Measurements from ENCODE around the gene MYO5A. TPM values are rescaled to one million over a fixed set of nuclear protein-coding genes. Genes with fewer than 3 reads are reported as not detected.
"Not testable (repeated sequence)": the region's sequence is repeated elsewhere in the genome, so short reads cannot be mapped to it uniquely, and the experiment has no call there.

The MYO5A gene
- total RNA-seq, 2 donors from 2014 or later: 50.6 to 58.4 TPM

DNA sequence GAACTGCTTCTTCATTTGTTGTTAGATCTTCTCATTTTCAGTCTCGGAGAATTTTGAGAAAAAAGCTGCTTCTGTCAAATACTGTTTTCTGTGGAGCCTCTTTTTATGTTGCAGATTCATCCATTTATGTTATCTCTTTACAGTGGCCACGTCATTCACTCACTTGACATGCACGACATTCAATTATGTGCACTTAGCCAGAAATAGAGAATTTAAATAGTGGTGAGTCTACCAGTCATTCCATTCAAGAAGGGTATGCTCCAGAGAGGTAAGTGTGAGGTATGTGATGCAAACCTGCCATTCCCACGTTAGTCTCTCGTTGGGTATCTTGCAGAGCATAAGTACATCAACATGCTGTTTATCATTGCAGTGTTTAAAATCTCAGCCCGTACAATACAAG is 30.3 kb upstream of the MYO5A start:
- H3K4me3 Mint-ChIP-seq: peak overlapping the region; percentile 55
- peak overlapping the region; percentile 80 for H3K27ac Mint-ChIP-seq
- H3K4me1 Mint-ChIP-seq: peaks cover 40% of the 10 kb centered on the region
- peaks cover 2% of the 10 kb centered on the region for H3K36me3 Mint-ChIP-seq (ENCODE audit: low read depth)
- no peaks in the 10 kb centered on the region for H3K9me3 ChIP-seq (ENCODE audit: control insufficient read depth, low read length, poor library complexity, severe bottlenecking)
- DNase-seq: no peak
- peak; percentile 17 for ATAC-seq
- H3K27me3 Mint-ChIP-seq: no peaks in the 10 kb centered on the region

DNA sequence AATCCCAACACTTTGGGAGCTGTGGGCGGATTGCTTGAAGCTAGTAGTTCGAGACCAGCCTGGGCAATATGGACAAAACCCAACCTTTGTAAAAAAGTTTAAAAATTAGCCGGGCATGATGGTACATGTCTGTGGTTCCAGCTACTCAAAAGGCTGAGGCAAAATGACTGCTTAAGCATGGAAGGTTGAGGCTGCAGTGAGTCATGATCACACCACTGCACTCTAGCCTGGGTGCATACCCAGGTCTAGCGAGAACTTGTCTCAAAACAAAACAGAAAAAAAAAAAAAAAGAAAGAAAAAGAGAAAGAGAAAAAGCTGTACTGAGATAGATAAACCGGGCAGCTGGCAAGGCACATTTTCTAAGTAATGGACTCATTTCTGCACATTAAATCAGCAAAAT is 29.5 kb upstream of the MYO5A start:
- H3K4me3 Mint-ChIP-seq: peak overlapping the region; percentile 41
- H3K27me3 Mint-ChIP-seq: no peaks in the 10 kb centered on the region
- ATAC-seq (peak; percentile 76), DNase-seq (no peak)
- peak overlapping the region; percentile 80 for H3K27ac Mint-ChIP-seq
- H3K4me1 Mint-ChIP-seq: peaks cover 37% of the 10 kb centered on the region
- H3K36me3 Mint-ChIP-seq (ENCODE audit: low read depth): peaks cover 2% of the 10 kb centered on the region
- H3K9me3 ChIP-seq (ENCODE audit: control insufficient read depth, low read length, poor library complexity, severe bottlenecking): no peaks in the 10 kb centered on the region

DNA sequence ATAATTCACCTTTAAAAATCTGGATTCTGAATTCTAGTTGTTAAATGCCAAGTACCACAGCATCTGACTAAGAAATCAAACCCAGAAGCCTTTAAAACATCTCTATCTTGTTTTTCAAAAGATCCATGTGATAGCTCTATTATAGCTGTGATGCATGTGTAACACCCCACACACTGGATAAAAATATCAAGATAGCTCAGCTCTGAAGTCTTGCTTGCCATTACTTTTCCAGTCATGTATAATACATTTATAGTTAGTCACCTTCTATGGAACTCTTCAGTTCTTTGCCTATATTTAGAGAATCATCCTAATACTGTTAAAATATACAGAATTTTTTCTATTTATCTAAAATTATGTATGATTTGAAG is 28.6 kb upstream of the MYO5A start:
- peak overlapping the region; percentile 76 for H3K27ac Mint-ChIP-seq
- DNase-seq (no peak), ATAC-seq (no peak)
- peaks cover 33% of the 10 kb centered on the region for H3K4me1 Mint-ChIP-seq
- no peaks in the 10 kb centered on the region for H3K36me3 Mint-ChIP-seq (ENCODE audit: low read depth)
- H3K9me3 ChIP-seq (ENCODE audit: control insufficient read depth, low read length, poor library complexity, severe bottlenecking): no peaks in the 10 kb centered on the region
- H3K4me3 Mint-ChIP-seq: no peak overlapping the region
- no peaks in the 10 kb centered on the region for H3K27me3 Mint-ChIP-seq

DNA sequence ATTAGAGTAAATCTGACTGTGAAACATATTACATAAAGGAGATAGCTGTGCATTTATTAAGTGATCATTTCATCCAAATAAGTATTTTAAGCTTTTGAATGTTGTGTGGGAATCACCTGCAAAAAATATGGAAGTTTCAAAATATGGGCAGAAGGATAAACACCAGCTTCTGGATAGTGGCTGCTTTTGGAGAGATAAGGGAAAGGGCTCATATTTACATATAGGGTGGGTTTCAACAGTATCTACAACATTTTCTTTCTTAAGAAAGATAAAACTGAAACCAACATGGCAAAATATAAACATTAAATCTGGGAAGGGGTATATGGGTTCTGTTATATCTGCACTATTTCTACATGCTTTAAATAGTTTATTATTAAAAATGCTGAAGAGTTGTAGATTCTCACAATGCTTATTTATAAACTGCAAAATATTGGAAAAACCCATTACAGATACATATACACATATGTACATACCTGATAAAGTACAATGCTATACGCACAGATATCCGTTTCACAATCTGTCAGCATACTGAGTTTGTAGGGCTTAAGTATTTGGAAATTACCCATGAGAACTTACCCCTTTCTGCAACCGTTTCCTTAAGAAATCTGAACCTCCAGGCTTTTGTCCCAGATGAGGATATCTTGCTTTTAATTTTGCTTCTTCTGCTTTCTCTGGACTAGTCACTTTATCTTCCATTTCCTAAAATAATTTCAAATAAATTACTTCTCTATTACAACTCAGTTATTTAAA is 28.0 kb upstream of the MYO5A start:
- Mint-ChIP-seq H3K27ac (peak overlapping the region; percentile 76), H3K4me1 (peaks cover 33% of the 10 kb centered on the region), H3K36me3 (ENCODE audit: low read depth) (no peaks in the 10 kb centered on the region), H3K4me3 (no peak overlapping the region), H3K27me3 (no peaks in the 10 kb centered on the region)
- H3K9me3 ChIP-seq (ENCODE audit: control insufficient read depth, low read length, poor library complexity, severe bottlenecking): no peaks in the 10 kb centered on the region
- no peak for ATAC-seq
- DNase-seq: no peak

DNA sequence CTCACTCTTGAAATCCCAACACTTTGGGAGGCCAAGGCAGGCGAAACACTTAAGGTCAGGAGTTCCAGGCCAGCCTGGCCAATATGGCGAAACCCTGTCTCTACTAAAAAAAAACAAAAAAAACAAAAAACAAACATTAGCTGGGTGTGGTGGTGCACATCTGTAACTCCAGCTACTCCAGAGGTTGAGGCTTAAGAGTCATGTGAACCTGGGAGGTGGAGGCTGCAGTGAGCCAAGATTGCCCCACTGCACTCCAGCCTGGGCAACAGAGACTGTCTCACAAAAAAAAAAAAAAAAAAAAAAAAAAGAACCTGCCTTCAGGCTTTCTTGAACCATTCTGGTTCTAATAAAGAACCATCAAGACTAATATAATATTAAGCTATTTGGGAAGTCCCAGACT is 23.6 kb upstream of the MYO5A start:
- Mint-ChIP-seq H3K27ac (no peak overlapping the region), H3K4me1 (peaks cover 11% of the 10 kb centered on the region), H3K27me3 (no peaks in the 10 kb centered on the region), H3K4me3 (no peak overlapping the region), H3K36me3 (ENCODE audit: low read depth) (peaks cover 2% of the 10 kb centered on the region)
- no peak for ATAC-seq
- no peak for DNase-seq
- no peaks in the 10 kb centered on the region for H3K9me3 ChIP-seq (ENCODE audit: control insufficient read depth, low read length, poor library complexity, severe bottlenecking)

DNA sequence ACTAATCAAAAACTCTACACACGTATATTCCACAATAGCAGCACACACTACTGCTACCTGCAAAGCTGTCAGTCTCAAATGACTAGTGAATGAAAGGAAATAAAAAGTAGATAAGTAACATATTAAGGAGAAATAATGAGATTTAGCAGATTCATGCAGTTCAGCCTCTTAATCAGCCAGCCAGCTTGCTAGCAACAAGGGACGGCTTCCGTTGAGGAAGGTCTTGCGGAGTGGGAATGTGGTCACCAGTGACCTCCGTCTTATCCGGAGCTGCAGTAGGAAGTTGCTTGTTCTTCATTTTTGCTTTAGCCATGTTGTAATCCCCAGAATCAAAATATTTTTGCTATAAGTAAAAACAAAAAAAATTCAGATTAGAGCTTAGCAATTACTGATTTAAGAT is 23.1 kb upstream of the MYO5A start:
- peaks cover 11% of the 10 kb centered on the region for H3K4me1 Mint-ChIP-seq
- ATAC-seq (no peak), DNase-seq (no peak)
- H3K36me3 Mint-ChIP-seq (ENCODE audit: low read depth): peaks cover 2% of the 10 kb centered on the region
- no peak overlapping the region for H3K27ac Mint-ChIP-seq
- no peaks in the 10 kb centered on the region for H3K9me3 ChIP-seq (ENCODE audit: control insufficient read depth, low read length, poor library complexity, severe bottlenecking)
- no peak overlapping the region for H3K4me3 Mint-ChIP-seq
- H3K27me3 Mint-ChIP-seq: no peaks in the 10 kb centered on the region

DNA sequence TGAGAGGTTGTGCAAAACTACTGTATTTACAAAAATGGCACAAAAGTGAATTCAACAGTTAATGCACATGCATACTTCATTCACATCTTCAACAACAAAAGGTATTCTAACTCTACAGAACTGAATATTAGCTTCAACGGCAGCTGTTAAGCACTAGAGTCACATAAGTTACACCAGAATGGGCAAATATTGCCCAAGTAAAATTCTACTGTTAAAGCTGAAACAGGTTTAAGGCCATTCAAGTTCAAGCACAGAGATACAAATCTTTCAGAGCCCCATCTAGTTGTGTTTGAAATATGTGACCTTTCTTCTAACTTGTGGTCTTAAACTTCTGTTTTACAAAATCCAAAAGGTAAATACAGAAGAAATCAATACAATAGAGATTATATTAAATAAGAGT is 22.5 kb upstream of the MYO5A start:
- not testable (repeated sequence) for ATAC-seq; H3K36me3 Mint-ChIP-seq (ENCODE audit: low read depth)

DNA sequence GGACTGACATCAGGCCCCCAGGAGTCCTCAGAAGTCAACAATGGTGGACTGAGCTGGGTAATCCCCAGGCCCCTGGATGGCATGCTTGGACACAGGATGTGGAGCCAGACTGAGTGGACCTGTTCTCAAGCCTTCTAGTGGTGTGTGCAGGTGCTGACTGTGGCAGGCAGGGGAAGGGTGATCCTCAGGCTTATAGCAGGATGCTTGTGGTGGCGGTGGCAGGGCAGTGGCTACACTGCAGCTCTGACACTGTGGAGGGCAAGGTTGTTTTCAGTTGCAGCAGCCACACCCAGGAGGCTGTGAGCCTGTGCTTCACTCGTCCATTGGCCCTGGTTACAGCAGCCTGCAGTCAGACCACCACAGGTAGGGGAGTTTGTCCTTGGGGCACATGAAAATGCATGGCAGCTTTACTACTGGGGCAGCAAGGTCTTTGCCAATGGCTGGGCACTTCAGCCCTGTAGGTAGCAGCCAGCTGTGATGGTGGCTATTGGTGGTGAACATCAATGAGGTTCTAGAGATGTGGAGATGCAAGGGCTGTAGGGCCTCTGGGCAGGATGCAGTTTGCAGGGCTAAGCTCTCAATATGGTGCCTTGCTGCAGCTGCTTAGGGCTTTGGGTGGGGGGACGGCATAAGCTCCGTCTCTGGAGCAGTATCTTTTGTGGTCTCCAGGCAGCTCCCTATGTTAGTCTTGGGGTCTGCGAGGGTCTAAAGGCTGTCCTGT is 17.5 kb upstream of the MYO5A start:
- DNase-seq (no peak), ATAC-seq (peak; percentile 30)
- no peaks in the 10 kb centered on the region for H3K9me3 ChIP-seq (ENCODE audit: control insufficient read depth, low read length, poor library complexity, severe bottlenecking)
- Mint-ChIP-seq H3K27ac (peak overlapping the region; percentile 46), H3K27me3 (no peaks in the 10 kb centered on the region), H3K4me1 (peaks cover 6% of the 10 kb centered on the region), H3K4me3 (peak overlapping the region; percentile 2), H3K36me3 (ENCODE audit: low read depth) (peaks cover 2% of the 10 kb centered on the region)

More for the DNA sequence above, 22.5 kb upstream of the MYO5A start:
- H3K27ac Mint-ChIP-seq; H3K4me1 Mint-ChIP-seq; H3K27me3 Mint-ChIP-seq; H3K9me3 ChIP-seq (ENCODE audit: control insufficient read depth, low read length, poor library complexity, severe bottlenecking); DNase-seq; H3K4me3 Mint-ChIP-seq: not testable (repeated sequence)

DNA sequence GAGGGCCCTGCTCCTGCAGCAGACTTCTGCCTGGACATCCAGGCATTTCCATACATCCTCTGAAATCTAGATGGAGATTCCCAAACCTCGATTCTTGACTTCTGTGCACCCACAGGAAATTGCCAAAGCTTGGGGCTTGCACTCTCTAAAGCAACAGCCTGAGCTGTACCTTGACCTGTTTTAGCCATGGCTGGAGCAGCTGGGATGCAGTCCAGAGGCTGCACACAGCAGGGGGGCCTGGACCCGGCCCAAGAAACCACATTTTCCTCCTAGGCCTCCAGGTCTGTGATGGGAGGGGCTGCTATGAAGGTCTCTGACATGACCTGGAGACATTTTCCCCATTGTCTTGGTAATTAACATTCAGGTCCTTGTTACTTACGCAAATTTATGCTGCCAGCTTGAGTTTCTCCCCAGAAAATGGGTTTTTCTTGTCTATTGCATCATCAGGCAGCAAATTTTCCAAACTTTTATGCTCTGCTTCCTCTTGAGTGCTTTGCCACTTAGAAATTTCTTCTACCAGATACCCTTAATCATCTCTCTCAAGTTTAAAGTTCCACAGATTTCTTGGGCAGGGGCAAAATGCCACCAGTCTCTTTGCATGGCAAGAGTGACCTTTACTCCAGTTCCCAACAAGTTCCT is 11.8 kb upstream of the MYO5A start:
- Mint-ChIP-seq H3K36me3 (ENCODE audit: low read depth) (no peaks in the 10 kb centered on the region), H3K4me1 (peaks cover 4% of the 10 kb centered on the region), H3K27ac (no peak overlapping the region), H3K27me3 (no peaks in the 10 kb centered on the region), H3K4me3 (no peak overlapping the region)
- ATAC-seq (no peak), DNase-seq (no peak)
- H3K9me3 ChIP-seq (ENCODE audit: control insufficient read depth, low read length, poor library complexity, severe bottlenecking): no peaks in the 10 kb centered on the region

DNA sequence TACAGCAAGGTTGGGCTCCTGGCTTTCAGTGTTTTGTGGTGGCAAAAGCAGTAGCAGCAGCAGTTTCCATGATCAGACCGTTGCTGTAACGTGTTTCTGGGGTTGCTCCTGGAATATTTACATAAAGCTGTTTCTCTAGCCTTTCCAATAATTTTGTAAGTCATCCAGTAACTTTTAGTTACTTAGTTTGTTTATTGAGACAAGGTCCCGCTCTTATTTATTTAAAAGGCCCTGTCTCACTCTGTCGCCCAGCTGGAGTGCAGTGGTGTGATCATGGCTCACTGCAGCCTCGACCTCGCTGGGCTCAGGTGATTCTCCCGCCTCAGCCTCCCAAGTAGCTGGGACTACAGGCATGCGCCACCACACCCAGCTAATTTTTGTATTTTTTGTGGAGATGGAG is 8.8 kb upstream of the MYO5A start:
- H3K9me3 ChIP-seq (ENCODE audit: control insufficient read depth, low read length, poor library complexity, severe bottlenecking): no peaks in the 10 kb centered on the region
- no peak overlapping the region for H3K4me3 Mint-ChIP-seq
- ATAC-seq (no peak), DNase-seq (no peak)
- H3K27me3 Mint-ChIP-seq: no peaks in the 10 kb centered on the region
- H3K27ac Mint-ChIP-seq: no peak overlapping the region
- H3K4me1 Mint-ChIP-seq: peaks cover 8% of the 10 kb centered on the region
- no peaks in the 10 kb centered on the region for H3K36me3 Mint-ChIP-seq (ENCODE audit: low read depth)

DNA sequence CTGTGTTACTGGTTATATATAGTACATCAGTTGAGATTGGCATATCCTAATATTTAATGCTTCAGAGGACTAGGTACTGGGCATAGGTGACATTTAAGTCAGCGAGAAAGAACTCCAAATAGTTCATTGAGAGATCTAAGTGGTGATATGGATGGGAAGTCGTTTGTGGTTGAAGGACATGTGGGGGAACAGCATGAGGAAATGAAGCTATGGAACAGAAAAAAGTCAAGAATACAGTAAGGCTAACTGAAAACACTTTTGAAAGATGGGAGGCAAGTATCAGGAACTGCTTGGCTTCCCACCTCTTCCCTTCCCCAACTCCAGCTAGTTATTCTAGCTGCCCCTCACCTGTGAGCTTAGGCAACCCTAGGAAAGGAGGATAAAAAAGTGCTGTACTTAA is 3.7 kb upstream of the MYO5A start:
- no peaks in the 10 kb centered on the region for H3K36me3 Mint-ChIP-seq (ENCODE audit: low read depth)
- no peaks in the 10 kb centered on the region for H3K9me3 ChIP-seq (ENCODE audit: control insufficient read depth, low read length, poor library complexity, severe bottlenecking)
- H3K4me1 Mint-ChIP-seq: peaks cover 25% of the 10 kb centered on the region
- no peak overlapping the region for H3K4me3 Mint-ChIP-seq
- DNase-seq: no peak
- H3K27me3 Mint-ChIP-seq: no peaks in the 10 kb centered on the region
- H3K27ac Mint-ChIP-seq: peak overlapping the region; percentile 80
- no peak for ATAC-seq

DNA sequence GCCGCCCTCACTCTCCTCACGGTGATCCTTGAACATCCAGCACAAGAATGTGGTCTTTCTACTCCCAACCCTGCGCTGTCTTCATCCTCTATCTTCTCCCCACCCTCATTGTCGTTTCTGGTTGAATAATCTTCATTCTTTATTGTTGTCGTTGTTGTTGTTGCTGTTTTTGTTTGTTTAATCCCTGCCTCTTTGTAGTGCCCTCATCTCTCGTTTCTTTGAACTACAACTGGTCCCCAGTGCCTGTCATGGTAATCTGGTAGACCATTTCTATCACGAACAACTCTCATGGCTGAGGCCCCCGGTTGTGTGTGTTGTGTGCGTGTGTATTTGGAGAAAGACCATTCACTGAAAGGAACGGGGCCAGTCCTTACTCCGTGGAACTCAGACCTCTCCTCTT is 1.3 kb upstream of the MYO5A start:
- Mint-ChIP-seq H3K36me3 (ENCODE audit: low read depth) (no peaks in the 10 kb centered on the region), H3K4me3 (peak overlapping the region; percentile 95), H3K27ac (peak overlapping the region; percentile 91), H3K27me3 (no peaks in the 10 kb centered on the region), H3K4me1 (peaks cover 33% of the 10 kb centered on the region)
- DNase-seq: no peak
- no peaks in the 10 kb centered on the region for H3K9me3 ChIP-seq (ENCODE audit: control insufficient read depth, low read length, poor library complexity, severe bottlenecking)
- no peak for ATAC-seq

DNA sequence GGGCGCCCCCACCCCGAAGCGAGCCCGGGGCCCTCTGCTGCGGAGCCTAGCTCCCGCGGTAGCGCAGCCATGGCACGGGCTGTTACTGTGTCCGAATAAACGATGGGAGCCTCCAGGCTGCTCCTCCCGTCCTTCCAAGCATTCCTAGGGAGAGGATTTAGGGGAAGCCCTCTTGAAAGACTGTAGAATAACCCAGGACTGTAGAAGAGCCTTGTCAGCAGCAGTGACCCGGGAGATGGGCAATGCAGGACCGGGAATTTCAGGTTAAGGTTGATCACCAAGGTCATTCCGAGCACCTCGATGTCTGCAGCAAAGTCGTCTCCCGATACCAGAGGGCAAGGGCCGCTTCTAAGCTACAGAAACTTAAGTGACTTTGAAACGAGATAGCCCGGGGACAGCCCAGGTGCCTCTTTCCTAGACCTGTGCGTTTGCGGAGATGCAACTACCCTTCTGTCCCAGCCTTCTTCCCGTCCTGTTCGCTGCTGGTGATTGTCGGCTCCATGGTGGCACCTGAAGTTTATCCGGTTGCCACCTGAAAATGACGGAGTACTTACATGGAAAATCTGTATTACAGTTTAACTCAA is 753 bp upstream of the MYO5A start:
- H3K9me3 ChIP-seq (ENCODE audit: control insufficient read depth, low read length, poor library complexity, severe bottlenecking): no peaks in the 10 kb centered on the region
- no peaks in the 10 kb centered on the region for H3K36me3 Mint-ChIP-seq (ENCODE audit: low read depth)
- peak overlapping the region; percentile 91 for H3K27ac Mint-ChIP-seq
- peak overlapping the region; percentile 95 for H3K4me3 Mint-ChIP-seq
- peak in 1 of 3 donors; percentile 12 for DNase-seq
- peak; percentile 8 for ATAC-seq
- peaks cover 31% of the 10 kb centered on the region for H3K4me1 Mint-ChIP-seq
- no peaks in the 10 kb centered on the region for H3K27me3 Mint-ChIP-seq
